Measurements from ENCODE around the gene SLC35A2.

DNA sequence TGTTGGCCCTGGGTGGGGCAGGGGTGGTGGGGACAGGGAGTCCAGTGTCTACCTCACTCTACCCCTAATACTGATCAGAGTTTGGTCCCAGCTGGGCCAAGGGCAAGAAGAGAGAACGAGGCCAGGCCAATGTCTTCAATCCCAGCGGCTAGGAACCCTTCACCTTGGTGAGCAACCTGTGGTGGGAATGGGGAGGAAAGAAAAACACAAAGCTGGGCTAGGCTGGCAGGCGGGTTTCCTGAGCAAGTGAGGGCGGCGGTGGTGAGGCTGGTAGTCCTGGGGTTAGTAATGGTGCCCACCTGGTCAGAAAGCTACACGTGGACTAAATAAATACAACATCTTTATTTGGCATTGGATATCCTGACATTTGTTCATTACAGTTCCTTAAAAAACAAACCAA lies 8.2 kb downstream of the SLC35A2 start:
- TF ChIP-seq, protein P1, sequence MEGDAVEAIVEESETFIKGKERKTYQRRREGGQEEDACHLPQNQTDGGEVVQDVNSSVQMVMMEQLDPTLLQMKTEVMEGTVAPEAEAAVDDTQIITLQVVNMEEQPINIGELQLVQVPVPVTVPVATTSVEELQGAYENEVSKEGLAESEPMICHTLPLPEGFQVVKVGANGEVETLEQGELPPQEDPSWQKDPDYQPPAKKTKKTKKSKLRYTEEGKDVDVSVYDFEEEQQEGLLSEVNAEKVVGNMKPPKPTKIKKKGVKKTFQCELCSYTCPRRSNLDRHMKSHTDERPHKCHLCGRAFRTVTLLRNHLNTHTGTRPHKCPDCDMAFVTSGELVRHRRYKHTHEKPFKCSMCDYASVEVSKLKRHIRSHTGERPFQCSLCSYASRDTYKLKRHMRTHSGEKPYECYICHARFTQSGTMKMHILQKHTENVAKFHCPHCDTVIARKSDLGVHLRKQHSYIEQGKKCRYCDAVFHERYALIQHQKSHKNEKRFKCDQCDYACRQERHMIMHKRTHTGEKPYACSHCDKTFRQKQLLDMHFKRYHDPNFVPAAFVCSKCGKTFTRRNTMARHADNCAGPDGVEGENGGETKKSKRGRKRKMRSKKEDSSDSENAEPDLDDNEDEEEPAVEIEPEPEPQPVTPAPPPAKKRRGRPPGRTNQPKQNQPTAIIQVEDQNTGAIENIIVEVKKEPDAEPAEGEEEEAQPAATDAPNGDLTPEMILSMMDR (conservative IDR thresholded peaks at IDR 0.05 in 1 of 2, IDR thresholded peaks at IDR 0.05 in 1 of 2; ENCODE audit: extremely low read depth in 1 of 2, insufficient read depth in 1 of 2, low read depth in 1 of 2, low read length in 2 of 2) = no peak
- no peak for TF ChIP-seq EZH2 (IDR thresholded peaks at IDR 0.05; ENCODE audit: borderline replicate concordance, low read length)

Measured in mammary epithelial cell (primary cell).